Fibroblast of skin of right biceps (primary cell): ENCODE measurements around the gene TAS2R60.
A peak's percentile ranks its signal among the peaks of the same experiment; 100 is the strongest.
"Not testable (repeated sequence)": the region's sequence is repeated elsewhere in the genome, so short reads cannot be mapped to it uniquely, and the experiment has no call there.

Source experiments
- DNase-seq: peaks from one replicate; pipeline ENCODE4 v3.0.0-alpha.2; 2013

Gene TAS2R60

GRCh38 chr7:143443153-143443552 is at the start of gene TAS2R60:
Gene TAS2R60 (plus strand): TSS chr7:143443453. CDS start chr7:143443453, 0 bp downstream.
- no peak for DNase-seq

- DNase-seq: no peak
Measured at GRCh38 chr7:143394068-143394467, 49.2 kb upstream of the TAS2R60 start.

GRCh38 chr7:143394777-143395176 is 48.5 kb upstream of the TAS2R60 start:
- DNase-seq: no peak

- no peak for DNase-seq
Measured at GRCh38 chr7:143395187-143396149, 47.8 kb upstream of the TAS2R60 start.

GRCh38 chr7:143396182-143396581 is 47.1 kb upstream of the TAS2R60 start:
- DNase-seq: no peak

- no peak for DNase-seq
Measured at GRCh38 chr7:143396625-143397556, 46.4 kb upstream of the TAS2R60 start.

GRCh38 chr7:143397710-143398530 is 45.3 kb upstream of the TAS2R60 start:
- no peak for DNase-seq

GRCh38 chr7:143398616-143399015 is 44.6 kb upstream of the TAS2R60 start:
- DNase-seq: no peak

- DNase-seq: no peak
Measured at GRCh38 chr7:143399151-143399550, 44.1 kb upstream of the TAS2R60 start.

GRCh38 chr7:143399642-143400041 is 43.6 kb upstream of the TAS2R60 start:
- DNase-seq: no peak

GRCh38 chr7:143401265-143401664 is 42.0 kb upstream of the TAS2R60 start:
- DNase-seq: no peak

- not testable (repeated sequence) for DNase-seq
Measured at GRCh38 chr7:143402233-143402632, 41.0 kb upstream of the TAS2R60 start.

- no peak for DNase-seq
Measured at GRCh38 chr7:143405173-143406001, 37.9 kb upstream of the TAS2R60 start.

GRCh38 chr7:143406002-143406357 is 37.3 kb upstream of the TAS2R60 start:
- DNase-seq: no peak

- DNase-seq: no peak
Measured at GRCh38 chr7:143407287-143408251, 35.7 kb upstream of the TAS2R60 start.

GRCh38 chr7:143408252-143408685 is 35.0 kb upstream of the TAS2R60 start:
- DNase-seq: no peak

GRCh38 chr7:143408686-143409561 is 34.3 kb upstream of the TAS2R60 start, which contains the start of gene EPHA1:
Gene EPHA1 (minus strand): TSS chr7:143408856. CDS start chr7:143408805, 51 bp downstream.
- DNase-seq: no peak

GRCh38 chr7:143410521-143411004 is 32.7 kb upstream of the TAS2R60 start:
- peak; percentile 62 for DNase-seq
